ENCODE measurements around the gene CCND1.

The CCND1 gene

DNA sequence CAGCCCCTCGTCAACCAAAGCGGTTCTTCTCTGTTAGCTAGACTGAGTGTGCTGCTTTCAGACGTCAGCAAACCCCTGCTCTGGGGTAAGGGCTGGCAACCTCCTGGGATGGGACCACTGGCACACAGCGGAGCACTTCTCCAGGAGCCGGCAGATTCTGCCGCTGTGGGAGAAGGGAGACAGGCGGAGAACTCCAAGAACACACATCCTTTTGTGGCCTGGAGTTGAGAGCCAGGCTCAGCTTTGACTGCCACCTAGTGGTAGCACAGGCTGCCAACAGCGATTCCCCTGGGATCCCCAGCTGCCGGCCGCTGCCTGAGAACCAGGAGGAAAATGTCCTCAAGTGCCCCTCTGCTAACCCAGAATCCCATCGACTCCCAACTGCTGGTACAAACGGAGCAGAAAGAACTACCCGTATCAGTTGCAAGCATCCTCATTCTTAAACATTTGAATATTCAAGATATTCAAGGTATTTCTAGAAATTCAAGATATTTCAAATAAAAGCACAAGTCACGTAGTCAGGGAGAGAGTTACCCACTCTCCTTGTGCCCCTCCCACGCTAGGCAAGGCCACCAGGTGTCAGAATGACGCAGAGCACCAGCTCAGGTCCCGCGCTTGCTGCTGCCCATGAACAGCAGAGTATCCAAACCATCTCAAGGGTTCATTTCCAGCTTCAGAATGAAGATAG is 29.3 kb downstream of the CCND1 start:
- H3K4me1 ChIP-seq (ENCODE audit: control insufficient read depth, insufficient read depth, low read length) = peaks cover 13% of the 10 kb centered on the region
- no peak overlapping the region for H3K9ac ChIP-seq (ENCODE audit: low read length)
- H3K36me3 ChIP-seq (ENCODE audit: control insufficient read depth, insufficient read depth, low read length) = peaks cover 20% of the 10 kb centered on the region
- H3K4me3 ChIP-seq (ENCODE audit: low read length) = no peak overlapping the region
- H3K27ac ChIP-seq (ENCODE audit: low read depth, low read length) = no peak overlapping the region
- no peaks in the 10 kb centered on the region for H3K27me3 ChIP-seq (ENCODE audit: control insufficient read depth, insufficient read depth, low read length)

DNA sequence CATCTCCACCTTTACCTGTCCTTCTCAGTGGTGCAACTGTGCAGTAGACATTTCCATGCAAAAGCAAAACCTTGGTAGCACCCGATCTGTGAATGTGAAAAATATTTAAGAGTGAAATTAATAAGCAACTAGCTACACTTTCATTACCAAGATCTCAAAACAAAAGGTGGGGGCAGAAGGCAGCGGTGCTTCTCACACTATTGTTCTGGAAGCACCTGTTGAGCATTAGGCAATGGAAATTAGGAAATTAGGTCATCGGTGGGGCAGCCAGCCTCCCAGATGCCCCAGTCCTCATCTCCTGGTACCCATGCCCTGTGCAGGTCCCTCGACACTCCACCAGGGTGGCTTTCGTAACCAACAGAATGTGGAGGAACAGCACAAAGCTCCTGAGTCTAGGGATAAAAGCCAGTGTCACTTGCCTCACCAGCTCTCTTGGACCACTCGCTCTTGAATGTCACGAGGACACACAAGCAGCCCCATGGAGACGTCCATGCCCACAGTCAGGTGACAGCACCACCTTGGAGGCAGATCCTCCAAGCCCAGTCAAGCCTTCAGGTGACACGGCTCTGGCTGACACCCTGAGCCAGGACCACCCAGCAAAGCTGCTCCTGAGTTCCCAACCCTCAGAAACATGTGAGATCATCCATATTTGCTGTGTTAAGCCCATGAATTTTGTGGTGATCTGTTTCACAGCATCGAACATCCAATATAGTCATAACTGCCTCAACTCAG is 30.9 kb downstream of the CCND1 start:
- Histone ChIP-seq H3K4me3 (ENCODE audit: low read length) (no peak overlapping the region), H3K27me3 (ENCODE audit: control insufficient read depth, insufficient read depth, low read length) (no peaks in the 10 kb centered on the region), H3K9ac (ENCODE audit: low read length) (no peak overlapping the region), H3K36me3 (ENCODE audit: control insufficient read depth, insufficient read depth, low read length) (peaks cover 18% of the 10 kb centered on the region), H3K27ac (ENCODE audit: low read depth, low read length) (no peak overlapping the region), H3K4me1 (ENCODE audit: control insufficient read depth, insufficient read depth, low read length) (peaks cover 13% of the 10 kb centered on the region)

DNA sequence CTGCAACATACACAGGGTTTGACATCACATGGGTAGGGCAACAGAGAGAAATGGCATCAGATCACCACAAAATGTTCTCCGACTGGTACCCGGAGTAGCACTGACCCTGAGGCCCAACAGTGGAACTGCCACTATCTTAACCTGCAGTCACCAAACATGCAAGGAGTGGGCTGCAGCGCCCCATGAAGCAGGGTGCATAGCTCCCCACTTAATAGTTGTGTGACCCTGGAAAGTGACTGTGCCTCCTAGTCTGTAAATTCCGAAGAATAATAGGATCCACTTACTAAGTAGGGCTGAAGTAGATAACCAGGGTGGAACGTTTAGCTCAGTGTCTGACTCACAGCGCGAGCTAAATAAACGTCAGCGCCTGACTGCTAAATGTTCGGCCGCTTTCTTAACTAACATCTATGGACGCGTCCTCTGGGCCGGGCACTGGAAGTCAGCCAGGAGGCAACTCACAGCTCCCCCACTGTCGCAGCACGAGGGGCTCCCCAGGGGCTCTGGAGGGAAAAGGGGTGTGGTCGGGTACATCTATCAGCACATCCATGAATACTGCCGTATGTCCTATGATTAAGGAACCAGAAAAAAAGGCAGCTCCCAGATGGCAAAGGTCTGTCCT is 33.4 kb downstream of the CCND1 start:
- peaks cover 17% of the 10 kb centered on the region for H3K36me3 ChIP-seq (ENCODE audit: control insufficient read depth, insufficient read depth, low read length)
- H3K27me3 ChIP-seq (ENCODE audit: control insufficient read depth, insufficient read depth, low read length) = no peaks in the 10 kb centered on the region
- H3K4me3 ChIP-seq (ENCODE audit: low read length) = peak overlapping the region; percentile 97
- peaks cover 13% of the 10 kb centered on the region for H3K4me1 ChIP-seq (ENCODE audit: control insufficient read depth, insufficient read depth, low read length)
- peak overlapping the region; percentile 88 for H3K9ac ChIP-seq (ENCODE audit: low read length)
- H3K27ac ChIP-seq (ENCODE audit: low read depth, low read length) = peak overlapping the region; percentile 81

DNA sequence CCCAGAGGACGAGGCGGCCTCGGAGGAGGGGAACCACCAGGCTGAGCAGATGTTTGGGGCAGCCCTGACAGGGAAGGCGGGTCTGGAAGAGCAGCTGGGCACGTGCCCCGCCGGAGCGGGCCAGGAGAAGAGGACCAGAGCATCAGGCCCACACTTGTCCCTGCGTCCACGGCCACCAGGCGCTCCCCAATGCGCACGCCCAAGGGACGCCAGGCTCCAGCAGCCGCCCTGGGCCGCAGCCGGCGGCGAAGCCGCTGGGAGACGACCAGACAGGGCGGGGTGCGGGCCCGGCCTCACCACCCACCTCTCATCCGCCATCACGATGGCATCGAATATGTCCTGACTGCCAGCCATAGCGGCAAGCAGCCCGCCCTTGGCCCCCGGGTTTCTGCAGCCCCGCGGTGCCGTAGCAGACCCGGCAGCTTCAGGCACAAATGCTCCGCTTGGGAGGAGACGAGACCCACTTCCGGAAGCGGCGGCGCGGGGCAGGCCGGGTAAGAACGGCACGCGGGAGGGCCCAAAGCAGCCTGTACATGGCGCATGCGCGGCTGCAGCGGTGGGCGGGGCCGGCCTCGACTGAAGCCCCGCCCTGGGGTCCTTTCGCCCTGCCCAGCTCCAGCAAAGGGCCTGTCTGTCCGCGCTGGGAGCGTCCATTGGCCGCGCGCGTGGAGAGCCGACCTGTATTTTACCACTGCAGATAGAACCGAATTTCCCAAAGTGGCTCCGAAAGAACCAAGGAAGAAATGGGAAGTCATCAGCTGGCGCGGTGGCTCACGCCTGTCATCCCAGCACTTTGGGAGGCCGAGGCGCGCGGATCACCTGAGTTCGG is 34.1 kb downstream of the CCND1 start, which contains the start of gene LTO1:
LTO1 (minus strand) TSS at position 468 of the 829 bp plus-strand sequence; CDS start at position 354, 114 bp downstream.
- H3K36me3 ChIP-seq (ENCODE audit: control insufficient read depth, insufficient read depth, low read length) = peaks cover 15% of the 10 kb centered on the region
- peak within 1 kb of the TSS; percentile 81 for H3K27ac ChIP-seq (ENCODE audit: low read depth, low read length)
- no peaks in the 10 kb centered on the region for H3K27me3 ChIP-seq (ENCODE audit: control insufficient read depth, insufficient read depth, low read length)
- H3K4me3 ChIP-seq (ENCODE audit: low read length) = peak within 1 kb of the TSS; percentile 97
- H3K4me1 ChIP-seq (ENCODE audit: control insufficient read depth, insufficient read depth, low read length) = peaks cover 10% of the 10 kb centered on the region
- H3K9ac ChIP-seq (ENCODE audit: low read length) = peak within 1 kb of the TSS; percentile 88

DNA sequence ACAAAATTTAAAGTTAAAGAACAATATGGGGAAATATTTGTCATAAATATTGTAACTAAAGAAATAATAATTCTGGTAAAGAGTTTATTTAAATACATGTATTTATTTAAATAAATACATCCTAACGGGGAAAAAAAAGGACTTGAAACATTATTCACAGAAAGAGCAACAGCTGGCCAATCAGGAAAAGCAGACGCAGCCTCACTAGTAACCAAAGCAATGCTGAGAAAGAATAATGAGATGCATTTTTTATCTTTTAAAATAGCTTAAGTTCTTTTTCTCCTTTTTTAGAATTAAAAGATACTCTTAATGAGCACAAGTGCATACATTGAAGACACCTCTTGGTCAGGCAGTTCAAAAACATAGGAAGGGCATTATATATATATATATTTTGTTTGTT is 36.8 kb downstream of the CCND1 start:
- Histone ChIP-seq H3K4me3 (ENCODE audit: low read length) (no peak overlapping the region), H3K36me3 (ENCODE audit: control insufficient read depth, insufficient read depth, low read length) (no peaks in the 10 kb centered on the region), H3K27me3 (ENCODE audit: control insufficient read depth, insufficient read depth, low read length) (no peaks in the 10 kb centered on the region)

DNA sequence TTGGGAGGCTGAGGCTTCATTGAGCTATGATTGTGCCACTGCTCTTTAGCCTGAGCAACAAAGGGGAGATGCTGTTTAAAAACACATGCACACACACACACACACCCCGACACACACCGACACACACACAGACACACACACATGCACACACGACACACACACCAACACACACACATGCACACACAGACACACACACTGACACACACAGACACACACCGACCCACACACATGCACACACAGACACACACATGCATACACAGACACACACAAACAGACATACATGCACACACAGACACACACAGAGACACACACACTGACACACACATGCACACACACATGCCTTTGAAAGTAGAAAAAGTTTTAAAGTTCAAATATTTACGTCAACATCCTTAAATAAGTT is 39.7 kb downstream of the CCND1 start:
- Histone ChIP-seq H3K27ac (ENCODE audit: low read depth, low read length) (no peak overlapping the region), H3K27me3 (ENCODE audit: control insufficient read depth, insufficient read depth, low read length) (no peaks in the 10 kb centered on the region), H3K9ac (ENCODE audit: low read length) (no peak overlapping the region), H3K4me1 (ENCODE audit: control insufficient read depth, insufficient read depth, low read length) (no peaks in the 10 kb centered on the region), H3K4me3 (ENCODE audit: low read length) (no peak overlapping the region), H3K36me3 (ENCODE audit: control insufficient read depth, insufficient read depth, low read length) (no peaks in the 10 kb centered on the region)

More for the DNA sequence above, 36.8 kb downstream of the CCND1 start:
- peaks cover 10% of the 10 kb centered on the region for H3K4me1 ChIP-seq (ENCODE audit: control insufficient read depth, insufficient read depth, low read length)
- H3K9ac ChIP-seq (ENCODE audit: low read length) = no peak overlapping the region
- H3K27ac ChIP-seq (ENCODE audit: low read depth, low read length) = no peak overlapping the region

DNA sequence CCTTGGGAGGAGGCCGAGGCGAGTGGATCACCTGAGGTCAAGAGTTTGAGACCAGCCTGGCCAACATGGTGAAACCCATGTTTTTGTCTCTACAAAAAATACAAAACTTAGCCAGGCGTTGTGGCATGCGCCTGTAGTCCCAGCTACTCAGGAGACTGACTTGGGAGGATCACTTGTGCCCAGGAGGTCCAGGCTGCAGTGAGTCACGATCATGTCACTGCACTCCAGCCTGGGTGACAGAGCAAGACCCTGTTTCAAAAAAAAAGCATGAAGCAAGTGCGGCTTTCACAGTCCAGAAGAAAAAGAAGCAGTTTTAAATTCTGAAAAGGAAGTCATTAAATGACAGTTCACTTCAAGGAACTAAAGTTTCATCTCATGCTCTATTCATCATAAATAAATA is 41.3 kb downstream of the CCND1 start:
- H3K27ac ChIP-seq (ENCODE audit: low read depth, low read length) = no peak overlapping the region
- H3K4me1 ChIP-seq (ENCODE audit: control insufficient read depth, insufficient read depth, low read length) = no peaks in the 10 kb centered on the region
- H3K9ac ChIP-seq (ENCODE audit: low read length) = no peak overlapping the region
- H3K4me3 ChIP-seq (ENCODE audit: low read length) = no peak overlapping the region
- no peaks in the 10 kb centered on the region for H3K36me3 ChIP-seq (ENCODE audit: control insufficient read depth, insufficient read depth, low read length)
- H3K27me3 ChIP-seq (ENCODE audit: control insufficient read depth, insufficient read depth, low read length) = no peaks in the 10 kb centered on the region

DNA sequence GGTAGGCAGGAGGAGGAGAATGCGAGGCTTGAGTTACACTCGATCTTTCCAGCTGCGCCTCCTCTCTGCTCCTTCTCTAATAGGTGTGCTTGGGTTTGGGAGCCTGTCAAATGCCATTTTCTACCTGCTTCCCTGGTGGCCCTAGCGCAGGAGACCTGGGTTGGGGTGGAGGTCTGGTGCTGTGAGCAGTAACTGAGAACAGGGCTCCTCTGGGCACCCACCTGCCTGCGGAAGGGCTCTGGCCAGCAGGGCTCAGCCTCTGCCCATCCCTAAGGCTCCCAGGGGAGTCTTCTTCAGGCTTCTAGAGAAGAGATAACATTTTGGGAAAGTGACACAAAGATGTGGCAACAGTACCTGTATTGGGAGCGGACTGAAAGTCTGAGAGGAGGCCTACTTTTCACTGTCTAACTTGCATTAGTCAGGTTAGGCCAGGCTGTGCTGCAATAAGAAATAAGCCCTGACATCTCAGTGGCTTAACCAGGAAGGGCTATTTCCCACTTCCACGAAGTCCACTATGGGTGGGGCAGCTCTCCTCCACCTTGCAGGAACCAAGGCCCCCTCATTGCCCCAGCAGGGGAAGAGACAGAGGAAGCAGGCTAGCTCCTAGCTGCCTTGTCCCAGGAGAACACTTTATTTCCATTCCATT is 41.8 kb downstream of the CCND1 start:
- Histone ChIP-seq H3K27ac (ENCODE audit: low read depth, low read length) (no peak overlapping the region), H3K9ac (ENCODE audit: low read length) (no peak overlapping the region), H3K27me3 (ENCODE audit: control insufficient read depth, insufficient read depth, low read length) (no peaks in the 10 kb centered on the region), H3K4me3 (ENCODE audit: low read length) (no peak overlapping the region), H3K36me3 (ENCODE audit: control insufficient read depth, insufficient read depth, low read length) (no peaks in the 10 kb centered on the region), H3K4me1 (ENCODE audit: control insufficient read depth, insufficient read depth, low read length) (no peaks in the 10 kb centered on the region)

DNA sequence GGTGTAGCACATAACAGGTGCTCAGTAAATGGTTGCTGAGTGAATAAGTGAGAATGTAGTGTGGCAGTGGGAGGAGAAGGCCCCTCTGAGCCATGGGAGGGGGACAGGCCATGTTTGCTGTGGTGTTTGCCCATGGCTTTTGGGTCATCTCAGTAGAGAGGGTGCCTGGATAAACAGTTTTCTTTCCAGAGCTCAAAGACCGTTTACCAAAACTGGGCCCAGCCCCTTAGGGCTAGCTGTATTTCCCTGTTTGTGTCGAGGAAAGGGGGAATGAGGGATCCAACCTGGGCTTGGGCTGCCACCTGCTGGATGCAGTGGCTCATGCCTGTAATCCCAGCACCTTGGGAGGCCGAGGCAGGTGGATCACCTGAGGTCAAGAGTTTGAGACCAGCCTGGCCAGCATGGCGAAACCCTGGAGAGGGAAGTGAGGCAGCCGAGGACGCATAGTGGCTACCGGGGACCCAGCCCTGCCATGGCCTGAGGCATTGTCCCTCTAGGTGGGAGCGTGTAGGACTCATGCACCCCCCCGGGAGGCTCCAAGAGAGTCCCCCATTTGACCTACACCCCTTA is 42.9 kb downstream of the CCND1 start:
- H3K9ac ChIP-seq (ENCODE audit: low read length) = no peak overlapping the region
- H3K36me3 ChIP-seq (ENCODE audit: control insufficient read depth, insufficient read depth, low read length) = no peaks in the 10 kb centered on the region
- no peak overlapping the region for H3K27ac ChIP-seq (ENCODE audit: low read depth, low read length)
- no peaks in the 10 kb centered on the region for H3K27me3 ChIP-seq (ENCODE audit: control insufficient read depth, insufficient read depth, low read length)
- H3K4me1 ChIP-seq (ENCODE audit: control insufficient read depth, insufficient read depth, low read length) = no peaks in the 10 kb centered on the region
- H3K4me3 ChIP-seq (ENCODE audit: low read length) = no peak overlapping the region

DNA sequence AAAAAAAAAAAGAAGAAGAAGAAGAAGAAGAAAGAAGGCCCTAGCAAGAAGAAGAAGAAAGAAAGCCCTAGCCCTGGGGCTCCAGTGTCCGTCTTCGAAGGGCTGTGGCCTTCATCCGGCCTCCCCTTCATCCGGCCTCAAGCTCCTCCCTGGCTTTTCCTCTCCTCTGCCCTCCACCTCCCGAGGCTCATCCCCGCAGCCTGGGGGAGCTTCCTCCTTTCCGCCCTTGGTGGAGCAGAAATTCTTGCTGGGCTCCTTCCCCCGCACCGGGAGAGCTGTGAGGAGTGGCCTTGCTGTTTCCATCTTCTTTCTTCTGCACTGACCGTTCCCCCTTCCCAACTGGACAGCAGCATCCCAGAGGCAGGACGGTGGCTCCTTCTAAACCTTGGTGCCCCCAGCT is 43.7 kb downstream of the CCND1 start:
- no peaks in the 10 kb centered on the region for H3K36me3 ChIP-seq (ENCODE audit: control insufficient read depth, insufficient read depth, low read length)
- H3K27me3 ChIP-seq (ENCODE audit: control insufficient read depth, insufficient read depth, low read length) = no peaks in the 10 kb centered on the region
- H3K4me3 ChIP-seq (ENCODE audit: low read length) = no peak overlapping the region
- no peak overlapping the region for H3K27ac ChIP-seq (ENCODE audit: low read depth, low read length)
- H3K9ac ChIP-seq (ENCODE audit: low read length) = no peak overlapping the region
- H3K4me1 ChIP-seq (ENCODE audit: control insufficient read depth, insufficient read depth, low read length) = no peaks in the 10 kb centered on the region

DNA sequence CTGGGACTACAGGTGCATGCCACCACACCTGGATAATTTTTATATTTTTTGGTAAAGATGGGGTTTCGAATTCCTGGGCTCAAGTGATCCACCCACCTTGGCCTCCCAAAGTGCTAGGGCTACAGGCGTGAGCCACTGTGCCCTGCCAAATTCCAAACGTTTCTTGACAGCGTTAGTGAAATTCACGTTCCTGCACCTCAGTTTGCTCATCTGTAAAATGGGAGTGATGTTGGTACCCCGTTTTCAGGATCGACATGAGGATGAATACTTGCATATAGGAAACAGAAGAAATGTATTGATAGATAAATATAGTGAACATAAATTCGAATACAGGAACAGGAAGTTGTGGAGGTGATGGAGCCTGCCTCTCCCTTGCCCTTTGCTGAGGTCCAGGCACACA is 44.4 kb downstream of the CCND1 start:
- H3K9ac ChIP-seq (ENCODE audit: low read length) = no peak overlapping the region
- no peaks in the 10 kb centered on the region for H3K4me1 ChIP-seq (ENCODE audit: control insufficient read depth, insufficient read depth, low read length)
- H3K36me3 ChIP-seq (ENCODE audit: control insufficient read depth, insufficient read depth, low read length) = no peaks in the 10 kb centered on the region
- H3K27ac ChIP-seq (ENCODE audit: low read depth, low read length) = no peak overlapping the region
- no peaks in the 10 kb centered on the region for H3K27me3 ChIP-seq (ENCODE audit: control insufficient read depth, insufficient read depth, low read length)
- H3K4me3 ChIP-seq (ENCODE audit: low read length) = no peak overlapping the region
